MM.1S (cell line): ENCODE measurements around the gene HOXC6.

Experiments
- DNase-seq: peaks from one replicate; pipeline ENCODE4 v3.0.0-alpha.2; 2015
- H2AFZ ChIP-seq: fragments of 300-600 bp; sonication (generic); 2 replicates; pipeline ENCODE4 v1.6.0; 2016; ENCODE audit warnings: antibody characterized with exemption, low read length
- H3F3A ChIP-seq: fragments of 300-600 bp; sonication (generic); 2 replicates; pipeline ENCODE4 v1.6.1; 2016; ENCODE audit warnings: mild to moderate bottlenecking, antibody characterized with exemption, low read length, moderate library complexity, mixed read lengths; ENCODE audit not compliant: insufficient read depth
- H3K27ac ChIP-seq: fragments of 300-600 bp; sonication (generic); 2 replicates; pipeline ENCODE4 v1.5.1; 2016; ENCODE audit warnings: mild to moderate bottlenecking, low read length
- H3K27me3 ChIP-seq: fragments of 300-600 bp; sonication (generic); replicated peaks from 2 replicates; pipeline ENCODE4 v1.6.0; 2016; ENCODE audit warnings: low read length; ENCODE audit not compliant: insufficient read depth
- H3K36me3 ChIP-seq: fragments of 300-600 bp; sonication (generic); replicated peaks from 2 replicates; pipeline ENCODE4 v1.6.1; 2016; ENCODE audit warnings: mild to moderate bottlenecking, low read length, mixed read lengths; ENCODE audit not compliant: insufficient read depth
- H3K4me1 ChIP-seq: fragments of 300-600 bp; sonication (generic); 2 replicates; pipeline ENCODE4 v1.6.1; 2016; ENCODE audit warnings: low read length, mixed read lengths
- H3K4me2 ChIP-seq: fragments of 300-600 bp; sonication (generic); 2 replicates; pipeline ENCODE4 v1.6.0; 2016; ENCODE audit warnings: low read depth, low read length
- H3K4me3 ChIP-seq: fragments of 300-600 bp; sonication (generic); 2 replicates; pipeline ENCODE4 v1.5.1; 2016; ENCODE audit warnings: low read length, mixed read lengths
- H3K79me2 ChIP-seq: fragments of 300-600 bp; sonication (generic); 2 replicates; pipeline ENCODE4 v1.6.1; 2016; ENCODE audit warnings: mixed run types, low read length, mixed read lengths
- H3K9ac ChIP-seq: fragments of 300-600 bp; sonication (generic); 2 replicates; pipeline ENCODE4 v1.6.1; 2016; ENCODE audit warnings: low read length, mixed read lengths
- H3K9me2 ChIP-seq: fragments of 300-600 bp; sonication (generic); replicated peaks from 2 replicates; pipeline ENCODE4 v1.6.1; 2016; ENCODE audit warnings: mild to moderate bottlenecking, low read length, mixed read lengths; ENCODE audit not compliant: insufficient read depth
- H3K9me3 ChIP-seq: fragments of 300-600 bp; sonication (generic); replicated peaks from 2 replicates; pipeline ENCODE4 v1.6.1; 2016; ENCODE audit warnings: mild to moderate bottlenecking, low read length, mixed read lengths; ENCODE audit not compliant: insufficient read depth
- H4K20me1 ChIP-seq: fragments of 300-600 bp; sonication (generic); 2 replicates; pipeline ENCODE4 v1.6.1; 2016; ENCODE audit warnings: mild to moderate bottlenecking, low read length, moderate library complexity, mixed read lengths; ENCODE audit not compliant: insufficient read depth
- EZH2 ChIP-seq: fragments of 300-600 bp; sonication (generic); optimal IDR thresholded peaks from 2 replicates; pipeline ENCODE3; 2017; ENCODE audit warnings: low read depth, mild to moderate bottlenecking, antibody characterized with exemption, low read length, mixed read lengths
- EZH2phosphoT487 ChIP-seq: fragments of 300-600 bp; sonication (generic); IDR thresholded peaks from 2 replicates; pipeline ENCODE4 v1.6.1; 2018; ENCODE audit warnings: antibody characterized with exemption, low read length
- TF ChIP-seq, protein P1 (sequence below): fragments of 300-600 bp; sonication (generic); IDR thresholded peaks from 2 replicates; pipeline ENCODE4 v1.5.1; 2016; ENCODE audit warnings: antibody characterized with exemption, low read length, mixed read lengths

HOXC6 gene

GRCh38 chr12:54037360-54038283 is 9.4 kb downstream of the HOXC6 start:
- Histone ChIP-seq H2AFZ (no peak overlapping the region), H4K20me1 (no peaks in the 10 kb centered on the region), H3K79me2 (no peaks in the 10 kb centered on the region), H3K4me2 (no peak overlapping the region), H3K4me3 (no peak overlapping the region), H3K36me3 (no peaks in the 10 kb centered on the region), H3K9ac (no peak overlapping the region), H3K9me3 (no peaks in the 10 kb centered on the region), H3K4me1 (no peaks in the 10 kb centered on the region), H3K27me3 (peaks cover 88% of the 10 kb centered on the region), H3K27ac (no peak overlapping the region), H3K9me2 (no peaks in the 10 kb centered on the region), H3F3A (no peaks in the 10 kb centered on the region)
- no peak for DNase-seq
- TF ChIP-seq EZH2phosphoT487, result no peak
- TF ChIP-seq EZH2, result no peak
- TF ChIP-seq, protein P1, sequence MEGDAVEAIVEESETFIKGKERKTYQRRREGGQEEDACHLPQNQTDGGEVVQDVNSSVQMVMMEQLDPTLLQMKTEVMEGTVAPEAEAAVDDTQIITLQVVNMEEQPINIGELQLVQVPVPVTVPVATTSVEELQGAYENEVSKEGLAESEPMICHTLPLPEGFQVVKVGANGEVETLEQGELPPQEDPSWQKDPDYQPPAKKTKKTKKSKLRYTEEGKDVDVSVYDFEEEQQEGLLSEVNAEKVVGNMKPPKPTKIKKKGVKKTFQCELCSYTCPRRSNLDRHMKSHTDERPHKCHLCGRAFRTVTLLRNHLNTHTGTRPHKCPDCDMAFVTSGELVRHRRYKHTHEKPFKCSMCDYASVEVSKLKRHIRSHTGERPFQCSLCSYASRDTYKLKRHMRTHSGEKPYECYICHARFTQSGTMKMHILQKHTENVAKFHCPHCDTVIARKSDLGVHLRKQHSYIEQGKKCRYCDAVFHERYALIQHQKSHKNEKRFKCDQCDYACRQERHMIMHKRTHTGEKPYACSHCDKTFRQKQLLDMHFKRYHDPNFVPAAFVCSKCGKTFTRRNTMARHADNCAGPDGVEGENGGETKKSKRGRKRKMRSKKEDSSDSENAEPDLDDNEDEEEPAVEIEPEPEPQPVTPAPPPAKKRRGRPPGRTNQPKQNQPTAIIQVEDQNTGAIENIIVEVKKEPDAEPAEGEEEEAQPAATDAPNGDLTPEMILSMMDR, result no peak

- TF ChIP-seq EZH2, result no peak
- TF ChIP-seq EZH2phosphoT487, result no peak
- TF ChIP-seq, protein P1, result no peak
- H3K36me3 ChIP-seq, result no peaks in the 10 kb centered on the region
- no peaks in the 10 kb centered on the region for H3K4me1 ChIP-seq
- no peak overlapping the region for H2AFZ ChIP-seq
- no peak overlapping the region for H3K4me3 ChIP-seq
- no peaks in the 10 kb centered on the region for H3K79me2 ChIP-seq
- H3F3A ChIP-seq, result no peaks in the 10 kb centered on the region
- no peaks in the 10 kb centered on the region for H3K9me3 ChIP-seq
- no peak overlapping the region for H3K4me2 ChIP-seq
- H3K27me3 ChIP-seq, result peaks cover 81% of the 10 kb centered on the region
- no peaks in the 10 kb centered on the region for H3K9me2 ChIP-seq
- DNase-seq, result no peak
- no peak overlapping the region for H3K9ac ChIP-seq
- H3K27ac ChIP-seq, result no peak overlapping the region
- no peaks in the 10 kb centered on the region for H4K20me1 ChIP-seq
Observed at GRCh38 chr12:54038284-54038870, 10.1 kb downstream of the HOXC6 start.

DNA sequence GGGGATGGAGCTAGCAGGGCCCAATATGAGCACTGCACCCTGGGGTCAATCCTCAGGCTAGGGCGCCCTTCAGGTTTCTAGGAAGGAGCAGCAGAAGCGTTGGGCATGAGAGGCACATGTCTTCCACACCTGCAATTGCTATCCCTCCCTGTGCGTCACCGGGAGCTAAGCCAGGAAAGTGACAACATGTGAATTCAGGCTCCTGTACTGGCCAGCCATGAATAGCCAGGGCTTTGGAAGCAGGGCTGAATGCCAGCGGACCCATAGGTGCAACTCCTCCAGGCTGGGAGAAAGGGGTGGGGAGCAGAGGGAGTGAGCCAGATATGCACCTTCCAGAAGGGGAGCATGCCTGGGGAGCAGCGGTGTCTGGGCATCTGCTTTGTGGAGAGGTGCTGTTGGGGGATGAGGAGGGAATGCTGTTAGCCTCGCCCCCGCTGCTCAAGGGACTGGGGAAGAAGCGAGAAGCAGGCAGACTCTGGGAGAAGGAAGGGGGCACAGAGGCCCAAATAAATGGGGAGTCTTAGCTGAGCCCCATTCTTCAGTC is 10.7 kb downstream of the HOXC6 start:
- no peak overlapping the region for H3K27ac ChIP-seq
- H3F3A ChIP-seq, result no peaks in the 10 kb centered on the region
- no peak overlapping the region for H3K9ac ChIP-seq
- H3K9me3 ChIP-seq, result no peaks in the 10 kb centered on the region
- H3K27me3 ChIP-seq, result peaks cover 75% of the 10 kb centered on the region
- H3K4me1 ChIP-seq, result no peaks in the 10 kb centered on the region
- no peak for DNase-seq
- TF ChIP-seq, protein P1, result no peak
- no peaks in the 10 kb centered on the region for H3K36me3 ChIP-seq
- H3K4me3 ChIP-seq, result no peak overlapping the region
- H4K20me1 ChIP-seq, result no peaks in the 10 kb centered on the region
- H3K9me2 ChIP-seq, result no peaks in the 10 kb centered on the region
- H2AFZ ChIP-seq, result no peak overlapping the region
- H3K4me2 ChIP-seq, result no peak overlapping the region
- H3K79me2 ChIP-seq, result no peaks in the 10 kb centered on the region
